Measurements from ENCODE around the gene TRMT10C.
"Not testable (repeated sequence)": the region's sequence is repeated elsewhere in the genome, so short reads cannot be mapped to it uniquely, and the experiment has no call there.

The TRMT10C gene

DNA sequence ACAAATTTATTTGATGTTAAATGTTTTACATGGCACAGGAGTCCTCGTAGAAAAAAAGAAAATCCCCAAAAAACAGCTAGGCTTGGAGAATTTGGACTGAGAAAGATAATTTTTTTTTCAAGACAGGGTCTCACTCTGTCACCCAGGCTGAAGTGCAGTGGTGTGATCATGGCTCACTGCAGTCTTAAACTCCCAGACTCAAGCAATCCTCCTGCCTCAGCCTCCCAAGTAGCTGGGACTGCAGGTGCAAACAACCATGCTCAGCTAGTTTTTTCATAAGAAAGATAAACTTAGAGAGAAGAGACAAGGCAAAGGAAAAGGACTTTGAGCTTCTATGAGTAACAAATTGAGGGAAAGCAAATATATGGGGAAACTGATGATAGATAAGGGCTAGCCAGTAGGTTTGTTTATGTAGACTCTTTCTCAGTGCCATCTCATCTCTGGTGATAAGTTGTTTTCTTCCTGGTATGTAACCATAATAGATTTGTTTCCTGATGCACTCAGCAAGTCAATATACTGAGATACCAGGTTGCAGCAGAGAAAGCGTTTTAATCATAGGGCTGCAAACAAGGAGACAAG, 13.1 kb upstream of the TRMT10C start:
- no peak for DNase-seq (ENCODE audit: low spot score)

DNA sequence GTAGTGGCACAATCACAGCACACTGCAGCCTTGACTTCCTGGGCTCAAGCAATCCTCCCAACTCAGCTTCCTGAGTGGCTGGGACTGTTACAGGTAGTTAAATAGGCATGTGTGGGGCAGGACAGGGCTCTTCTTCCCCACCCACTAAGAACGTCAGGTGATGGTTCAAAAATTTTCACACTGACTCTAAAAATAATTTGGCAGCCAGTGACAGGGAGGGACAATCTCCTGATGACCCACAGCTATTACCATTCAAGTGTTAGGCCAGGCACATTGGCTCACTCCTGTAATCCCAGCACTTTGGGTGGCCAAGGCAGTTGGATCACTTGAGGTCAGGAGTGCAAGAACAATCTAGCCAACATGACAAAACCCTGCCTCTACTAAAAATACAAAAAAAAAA, 12.2 kb upstream of the TRMT10C start:
- no peak for DNase-seq (ENCODE audit: low spot score)

DNA sequence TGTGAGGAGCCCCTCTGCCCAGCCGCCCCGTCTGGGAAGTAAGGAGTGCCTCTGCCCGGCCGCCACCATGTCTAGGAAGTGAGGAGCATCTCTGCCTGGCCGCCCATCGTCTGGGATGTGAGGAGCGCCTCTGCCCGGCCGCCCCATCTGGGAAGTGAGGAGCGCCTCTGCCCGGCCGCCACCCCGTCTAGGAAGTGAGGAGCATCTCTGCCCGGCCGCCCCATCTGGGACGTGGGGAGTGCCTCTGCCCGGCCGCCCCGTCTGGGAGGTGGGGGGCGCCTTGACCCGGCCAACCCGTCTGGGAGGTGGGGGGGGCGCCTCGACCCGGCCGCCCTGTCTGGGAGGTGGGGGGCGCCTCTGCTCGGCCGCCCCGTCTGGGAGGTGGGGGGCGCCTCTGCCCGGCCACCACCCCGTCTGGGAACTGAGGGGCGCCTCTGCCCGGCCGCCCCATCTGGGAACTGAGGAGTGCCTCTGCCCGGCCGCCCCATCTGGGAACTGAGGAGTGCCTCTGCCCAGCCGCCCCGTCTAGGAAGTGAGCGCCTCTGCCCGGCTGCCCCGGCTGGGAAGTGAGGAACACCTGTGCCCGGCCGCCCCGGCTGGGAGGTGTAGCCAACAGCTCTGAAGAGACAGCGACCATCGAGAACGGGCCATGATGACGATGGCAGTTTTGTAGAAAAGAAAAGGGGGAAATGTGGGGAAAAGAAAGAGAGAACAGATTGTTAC, 10.1 kb upstream of the TRMT10C start:
- not testable (repeated sequence) for DNase-seq (ENCODE audit: low spot score)

DNA sequence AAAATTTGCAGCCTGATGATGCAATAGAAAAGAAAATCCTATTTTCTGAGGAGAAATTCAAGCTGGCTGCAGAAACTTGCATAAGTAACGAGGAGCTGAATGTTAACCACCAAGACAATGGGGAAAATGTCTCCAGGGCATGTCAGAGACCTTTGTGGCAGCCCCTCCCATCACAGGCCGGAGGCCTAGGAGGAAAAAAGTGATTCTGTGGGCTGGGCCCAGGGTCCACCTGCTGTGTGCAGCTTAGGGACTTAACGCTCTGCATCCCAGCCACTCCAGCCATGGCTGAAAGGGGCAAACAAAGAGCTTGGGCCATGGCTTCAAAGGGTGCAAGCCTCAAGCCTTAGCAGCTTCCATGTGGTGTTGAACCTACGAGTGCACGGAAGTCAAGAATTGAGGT, 8.3 kb upstream of the TRMT10C start:
- not testable (repeated sequence) for DNase-seq (ENCODE audit: low spot score)

DNA sequence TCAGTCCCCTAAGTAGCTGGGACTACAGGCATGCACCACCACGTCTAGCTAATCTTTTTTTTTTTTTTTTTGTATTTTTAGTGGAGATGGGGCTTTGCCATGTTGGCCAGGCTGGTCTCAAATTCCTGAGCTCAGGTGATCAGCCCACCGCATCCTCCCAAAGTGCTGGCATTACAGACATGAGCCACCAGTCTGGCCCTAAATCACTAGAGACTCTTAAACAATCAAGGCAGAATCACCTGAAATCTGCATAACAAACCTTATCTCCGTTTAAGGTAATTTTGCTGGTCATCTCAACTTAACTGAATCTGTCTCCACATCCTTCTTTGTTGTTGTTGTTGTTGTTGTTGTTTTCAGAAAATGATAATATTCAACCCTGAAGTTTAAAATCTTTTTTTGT, 5.6 kb upstream of the TRMT10C start:
- DNase-seq (ENCODE audit: low spot score), result no peak

DNA sequence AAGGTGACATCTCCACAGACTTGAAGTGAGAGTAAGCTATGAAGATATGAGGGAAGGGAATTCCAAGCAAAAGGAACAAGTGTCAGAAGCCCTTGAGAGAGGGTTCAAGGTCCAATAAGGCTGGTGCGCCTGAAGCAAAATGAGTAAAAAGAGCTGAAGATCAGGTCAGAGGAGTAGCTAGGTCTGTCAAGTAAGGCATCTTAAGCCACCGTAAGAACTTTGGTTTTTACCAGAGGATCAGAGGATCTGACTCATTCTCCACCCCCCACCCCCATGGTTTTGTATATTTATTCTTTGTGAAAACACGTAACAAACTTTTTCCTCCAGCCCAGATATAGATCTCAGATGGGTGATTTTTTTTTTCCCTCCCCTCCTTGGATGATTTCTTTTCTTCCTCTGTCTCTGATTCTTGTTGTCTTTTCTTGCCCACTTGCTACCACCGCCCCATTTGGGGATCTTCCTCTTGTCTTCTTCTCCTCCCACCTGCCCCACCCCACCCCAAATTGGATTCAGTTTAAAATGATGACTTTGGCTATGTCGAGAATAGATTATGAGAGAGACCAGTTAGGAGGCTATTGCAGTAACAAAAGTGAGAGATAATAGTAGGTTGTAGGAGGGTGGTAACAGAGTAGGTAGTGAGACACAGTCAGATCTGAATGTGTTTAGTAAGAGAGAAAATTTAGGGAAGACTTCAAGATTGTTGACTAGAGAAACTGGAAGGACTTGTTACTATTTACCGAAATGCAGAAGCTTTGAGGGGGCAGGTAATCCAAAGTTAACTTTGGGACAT, 6.1 kb downstream of the TRMT10C start:
- DNase-seq (ENCODE audit: low spot score), result no peak

DNA sequence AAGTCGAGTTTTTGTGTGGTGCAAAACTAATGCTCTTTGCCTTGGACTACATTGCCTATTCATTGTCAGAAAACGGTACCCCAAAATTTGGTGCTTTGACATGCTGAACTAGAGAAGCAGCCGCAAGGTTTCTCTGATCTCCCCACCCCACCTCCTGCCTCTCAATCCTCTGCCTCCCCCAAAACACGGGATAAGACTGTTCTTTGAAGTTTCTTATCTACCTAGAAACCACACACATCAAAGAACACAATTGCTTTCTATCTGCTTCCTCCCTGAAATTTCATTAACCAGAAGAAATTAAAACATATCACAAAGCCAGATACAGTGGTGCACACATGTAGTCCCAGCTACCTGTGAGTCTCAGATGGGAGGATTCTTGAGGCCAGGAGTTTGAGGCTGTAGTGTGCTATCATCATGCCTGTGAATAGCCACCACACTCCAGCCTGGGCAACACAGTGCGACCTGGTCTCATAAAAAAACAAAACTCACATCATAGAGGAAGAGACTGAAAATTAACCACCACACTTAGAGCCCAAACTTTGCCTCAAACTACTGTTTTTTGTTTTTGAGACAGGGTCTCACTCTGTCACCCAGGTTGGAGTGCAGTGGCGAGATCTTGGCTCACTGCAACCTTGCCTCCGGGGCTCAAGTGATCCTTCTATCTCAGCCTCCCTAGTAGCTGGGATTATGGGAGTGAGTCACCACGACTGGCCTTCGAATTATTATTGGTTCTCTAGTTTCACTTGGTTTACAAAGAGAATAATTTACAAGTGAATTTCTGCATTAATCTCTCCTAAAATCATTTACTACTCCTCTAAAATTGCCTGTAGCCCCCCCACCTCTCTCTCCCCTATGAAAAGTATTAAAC, 9.6 kb downstream of the TRMT10C start:
- no peak for DNase-seq (ENCODE audit: low spot score)

DNA sequence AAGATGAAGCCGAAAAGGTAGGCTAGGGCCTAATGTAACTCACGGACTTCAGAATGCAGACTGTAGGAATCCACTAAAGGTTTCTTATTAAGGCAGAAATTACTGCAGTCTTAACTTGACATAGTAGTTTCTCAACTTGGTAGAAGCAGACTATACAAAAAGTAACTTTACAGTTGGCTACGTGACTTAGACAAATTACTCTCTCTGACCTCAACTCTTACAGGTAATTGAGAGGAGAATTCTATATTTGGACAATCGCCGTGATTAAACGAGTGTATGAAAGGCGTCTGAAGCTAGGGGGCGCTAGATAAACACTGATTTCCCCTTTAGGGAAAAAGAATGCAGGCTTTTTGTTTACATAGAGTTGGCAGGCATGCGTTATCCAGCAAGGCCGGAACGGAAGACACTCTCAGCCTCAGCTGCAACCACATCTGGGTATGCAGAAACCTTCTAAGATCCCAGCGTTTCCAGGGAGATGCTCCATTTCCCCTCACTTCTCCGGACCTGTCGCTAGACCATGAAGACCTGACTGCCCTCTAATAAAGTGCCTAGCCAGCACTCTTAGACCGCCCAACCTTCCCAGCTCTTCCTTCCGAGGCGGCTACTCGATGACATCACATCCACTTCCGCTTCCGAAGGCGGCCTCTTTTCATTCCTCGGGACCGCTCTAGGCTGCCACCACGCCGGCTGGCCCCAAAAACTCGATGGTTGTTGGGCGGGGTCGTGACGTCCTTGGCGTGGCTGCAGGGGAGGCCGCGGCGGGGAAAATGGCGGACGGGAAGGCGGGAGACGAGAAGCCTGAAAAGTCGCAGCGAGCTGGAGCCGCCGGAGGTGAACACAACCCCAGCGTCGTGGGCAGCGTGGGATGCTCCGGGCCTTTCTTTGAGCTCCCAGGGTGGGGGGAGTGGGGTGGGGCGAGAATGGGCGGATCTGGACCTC, 12.1 kb downstream of the TRMT10C start, which contains the start of gene PCNP:
PCNP (plus strand) TSS at position 732 of the 939 bp plus-strand sequence; CDS start at position 768, 36 bp downstream.
- DNase-seq (ENCODE audit: low spot score), result peak; percentile 99

DNA sequence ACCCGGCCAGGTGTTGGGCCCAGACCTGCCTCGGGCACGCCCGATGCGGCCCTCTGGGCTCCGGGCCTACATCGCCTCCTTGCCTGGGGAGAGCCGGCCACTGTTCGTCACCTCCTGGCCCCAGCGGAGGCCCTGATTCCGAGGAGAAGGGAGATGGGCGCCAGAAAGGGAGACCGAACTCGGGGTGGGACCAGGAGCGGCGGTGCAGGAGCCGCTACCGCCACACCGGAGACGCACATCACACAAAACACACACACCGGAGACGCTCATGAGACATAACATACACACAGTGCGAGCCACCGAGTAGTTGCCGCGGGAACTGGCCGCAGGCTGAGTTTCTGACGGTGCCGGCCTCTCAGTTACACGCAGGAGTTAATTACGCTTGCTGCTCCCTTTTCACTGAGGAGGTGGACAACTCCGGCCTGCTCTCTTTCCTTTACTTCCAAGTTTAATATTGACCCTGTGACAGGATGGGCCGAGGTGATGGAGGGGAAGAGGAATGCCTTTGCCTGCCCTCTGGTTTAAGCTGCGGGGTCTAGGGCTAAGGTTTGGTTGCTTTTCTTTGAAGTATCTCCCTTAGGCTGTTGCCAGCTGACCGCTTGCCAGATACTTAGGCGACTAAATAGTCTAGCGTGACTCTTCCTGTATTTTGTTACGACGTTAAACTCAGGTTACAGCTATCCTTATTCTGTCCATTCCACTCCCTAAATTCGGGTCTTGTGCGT, 12.9 kb downstream of the TRMT10C start:
- DNase-seq (ENCODE audit: low spot score), result peak; percentile 43

DNA sequence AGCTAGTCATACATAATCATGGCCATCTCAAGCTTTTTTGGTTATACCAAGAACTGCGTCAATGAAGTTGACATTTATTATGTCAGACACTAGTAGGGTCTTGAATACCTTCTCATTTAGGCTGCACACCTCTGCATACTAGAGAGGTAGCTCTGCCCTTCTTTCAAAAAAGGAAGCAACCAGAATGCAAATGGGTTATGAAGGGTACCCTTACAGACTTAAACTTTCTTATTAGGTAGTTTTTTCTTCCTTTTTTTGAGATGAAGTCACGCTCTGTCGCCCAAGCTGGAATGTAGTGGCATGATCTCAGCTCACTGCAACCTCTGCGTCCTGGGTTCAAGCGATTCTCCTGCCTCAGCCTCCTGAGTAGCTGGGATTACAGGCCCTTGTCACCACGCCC, 15.6 kb downstream of the TRMT10C start:
- no peak for DNase-seq (ENCODE audit: low spot score)

DNA sequence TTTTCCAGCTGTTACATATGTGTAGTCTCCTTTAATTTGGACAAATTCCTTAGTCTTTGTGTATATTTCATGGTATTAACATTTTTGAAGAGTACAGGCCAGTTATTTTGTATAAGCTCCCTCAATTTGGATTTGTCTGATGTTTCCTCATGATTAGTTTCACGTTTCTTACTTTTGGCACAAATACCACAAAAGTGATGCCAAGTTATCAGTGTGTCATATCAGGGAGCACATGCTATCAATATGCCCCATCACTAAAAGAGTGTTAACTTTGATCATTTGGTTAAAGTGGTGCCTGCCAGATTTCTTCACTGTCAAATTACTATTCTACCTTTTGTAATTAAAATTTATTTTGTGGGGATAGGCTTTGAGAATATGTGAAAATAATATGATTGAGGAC, 26.9 kb downstream of the TRMT10C start:
- DNase-seq (ENCODE audit: low spot score), result no peak

DNA sequence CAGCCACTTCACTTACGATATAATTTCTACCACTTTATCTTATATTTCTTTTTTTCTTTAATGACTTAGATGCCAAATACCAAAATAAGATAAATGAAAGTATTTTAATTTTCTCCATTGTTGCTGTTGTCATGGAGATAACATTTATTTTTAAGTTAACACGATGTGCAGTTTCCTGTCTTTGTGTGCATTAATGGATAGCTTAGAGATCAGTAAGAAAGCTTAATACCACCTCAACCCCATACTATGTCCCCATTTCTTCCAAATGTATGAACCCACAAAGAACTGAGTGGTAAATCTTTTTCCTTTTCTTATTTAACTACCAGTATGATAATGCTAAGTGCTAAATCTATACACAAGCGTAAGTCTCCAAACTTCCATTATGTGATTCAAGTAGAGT, 29.4 kb downstream of the TRMT10C start:
- no peak for DNase-seq (ENCODE audit: low spot score)

DNA sequence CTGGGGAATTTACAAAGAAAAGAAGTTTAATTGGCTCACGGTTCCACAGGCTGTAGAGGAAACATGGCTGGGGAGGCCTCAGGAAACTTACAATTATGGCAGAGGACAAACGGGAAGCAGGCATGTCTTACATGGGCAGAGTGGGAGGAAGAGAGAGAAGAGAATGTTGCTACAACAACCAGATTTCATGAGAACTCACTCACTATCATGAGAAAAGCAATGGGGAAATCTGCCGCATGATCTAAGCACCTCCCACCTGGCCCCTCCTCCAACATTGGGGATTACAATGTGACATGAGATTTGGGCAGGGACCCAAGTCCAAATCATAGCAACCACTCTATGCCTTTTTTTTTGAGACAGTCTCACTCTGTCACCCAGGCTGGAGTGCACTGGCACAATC, 41.1 kb downstream of the TRMT10C start:
- no peak for DNase-seq (ENCODE audit: low spot score)

DNA sequence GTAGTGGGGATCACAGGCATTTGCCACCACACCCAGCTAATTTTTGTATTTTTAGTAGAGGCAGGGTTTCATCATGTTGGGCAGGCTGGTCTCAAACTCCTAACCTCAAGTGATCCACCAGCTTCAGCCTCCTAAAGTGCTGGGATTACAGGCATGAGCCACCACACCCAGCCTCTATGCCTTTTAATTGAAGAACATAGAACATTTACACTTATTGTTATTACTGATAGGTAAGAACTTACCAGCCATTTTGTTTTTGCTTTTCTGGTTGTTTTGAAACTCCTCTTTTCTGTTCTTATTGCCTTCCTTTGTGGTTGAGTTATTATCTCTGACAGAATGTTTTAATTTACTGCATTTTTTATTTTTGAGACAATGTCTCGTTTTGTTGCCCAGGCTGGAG, 41.5 kb downstream of the TRMT10C start:
- DNase-seq (ENCODE audit: low spot score), result no peak

DNA sequence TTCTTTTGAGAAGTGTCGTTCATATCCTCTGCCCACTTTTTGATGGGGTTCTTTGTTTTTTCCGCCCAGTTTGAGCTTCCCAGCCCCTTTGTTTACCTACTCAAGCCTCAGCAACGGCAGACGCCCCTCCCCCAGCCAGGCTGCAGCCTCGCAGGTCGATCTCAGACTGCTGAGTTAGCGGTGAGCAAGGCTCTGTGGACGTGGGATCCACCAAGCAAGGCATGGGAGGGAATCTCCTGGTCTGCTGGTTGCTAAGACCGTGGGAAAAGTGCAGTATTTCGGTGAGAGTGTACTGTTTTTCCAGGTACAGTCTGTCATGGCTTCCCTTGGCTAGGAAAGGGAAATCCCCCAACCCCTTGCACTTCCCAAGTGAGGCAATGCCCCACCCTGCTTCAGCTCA, 43.7 kb downstream of the TRMT10C start:
- not testable (repeated sequence) for DNase-seq (ENCODE audit: low spot score)

DNA sequence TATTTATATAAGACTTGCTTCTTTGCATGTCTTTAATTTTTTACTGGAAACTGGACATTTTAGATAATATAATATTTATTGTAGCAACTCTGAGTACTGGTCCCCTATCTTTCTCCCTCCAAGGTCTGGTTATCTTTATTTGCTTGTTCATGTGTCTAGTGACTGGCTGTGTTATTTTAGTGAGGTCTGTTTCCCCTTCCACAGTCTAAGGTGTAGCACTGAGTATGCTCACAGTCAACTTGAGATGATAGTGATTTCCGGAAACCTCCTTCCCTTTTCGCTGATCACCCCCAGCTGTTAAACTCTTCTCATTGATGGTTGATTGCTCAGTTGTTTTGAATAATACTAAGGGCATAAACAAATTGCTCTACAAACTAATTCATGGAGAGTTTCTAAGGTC, 49.4 kb downstream of the TRMT10C start:
- DNase-seq (ENCODE audit: low spot score), result no peak

DNA sequence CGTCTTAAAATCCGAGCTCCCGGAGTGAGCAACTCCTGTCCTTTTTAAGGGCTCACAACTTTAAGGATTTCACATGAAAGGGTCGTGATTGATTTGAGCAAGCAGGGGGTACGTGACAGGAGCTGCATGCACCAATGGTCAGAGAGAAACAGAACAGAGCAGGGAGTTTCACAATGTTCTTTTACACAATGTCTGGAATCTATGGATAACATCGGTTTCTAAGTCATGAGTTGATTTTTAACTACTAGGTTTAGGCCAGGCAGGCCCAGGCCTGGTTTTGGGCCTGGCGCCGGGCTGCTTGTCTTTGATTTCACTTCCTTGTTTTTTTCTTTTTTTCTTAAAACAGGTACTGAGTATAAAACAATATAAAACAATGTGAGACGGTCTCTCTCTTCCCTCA, 51.3 kb downstream of the TRMT10C start:
- not testable (repeated sequence) for DNase-seq (ENCODE audit: low spot score)

DNA sequence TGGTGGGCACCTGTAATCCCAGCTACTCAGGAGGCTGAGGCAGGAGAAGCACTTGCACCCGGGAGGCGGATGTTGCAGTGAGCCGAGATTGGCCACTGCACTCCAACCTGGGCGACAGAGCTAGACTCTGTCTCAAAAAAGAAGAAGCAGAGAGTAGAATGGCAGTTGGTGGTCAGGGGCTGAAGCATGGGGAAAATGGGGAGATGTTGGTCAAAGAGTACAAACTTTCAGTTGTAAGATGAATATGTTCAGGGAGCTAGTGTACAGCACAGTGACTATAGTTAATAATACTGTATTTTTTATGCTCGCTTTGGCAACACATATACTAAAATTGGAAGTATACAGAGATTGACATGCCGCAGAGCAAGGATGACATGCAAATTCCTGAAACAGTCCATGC, 53.9 kb downstream of the TRMT10C start:
- DNase-seq (ENCODE audit: low spot score), result no peak
